Renal cortical epithelial cell (primary cell): ENCODE measurements around the gene CILP2. TPM values are rescaled to one million over a fixed set of nuclear protein-coding genes. Genes with fewer than 3 reads are reported as not detected.

ENCODE experiments used
- DNase-seq: peaks from one replicate; pipeline ENCODE4 v3.0.0-alpha.2; 2011; ENCODE audit warnings: low read depth
- total RNA-seq: library from RNA; depleted of rRNA; stranded (reverse); fragments of >200 nt; gene quantifications from 2 replicates; pipeline ENCODE4 v1.2.3, GENCODE V29; 2014

The CILP2 gene
- total RNA-seq, 1 donor from 2014 or later: 0.60 TPM

DNA sequence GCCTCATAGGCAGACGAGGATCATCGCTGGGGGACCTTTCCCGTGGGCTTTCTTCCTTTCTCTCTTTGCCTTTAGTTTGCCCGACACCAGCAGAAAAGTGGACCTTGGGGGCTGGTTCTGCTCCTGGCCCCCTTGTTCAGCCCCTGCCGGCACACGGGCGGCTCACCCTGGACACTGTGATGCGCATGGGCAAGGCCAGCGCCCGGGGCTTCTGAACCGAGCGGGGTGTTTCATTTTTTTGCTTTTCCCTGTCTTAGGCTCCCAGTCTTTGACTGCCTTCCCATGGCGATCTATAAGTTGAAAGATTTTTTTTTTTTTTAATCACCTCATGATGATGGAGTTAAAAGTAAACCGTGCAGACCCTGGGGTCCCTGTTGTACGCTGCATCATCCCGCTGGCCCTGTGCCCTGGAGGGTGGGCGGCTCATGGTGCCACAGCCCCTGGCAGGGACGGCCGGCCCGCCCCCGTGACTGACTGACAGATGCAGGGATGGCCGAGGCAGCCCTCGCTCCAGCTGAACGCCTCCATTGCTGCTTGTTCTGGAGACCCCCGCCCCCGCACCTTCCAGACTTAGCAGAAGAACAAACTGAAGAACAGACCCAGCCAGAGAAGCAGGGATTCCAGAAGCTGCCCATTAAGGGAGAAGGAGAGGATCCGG, 32.3 kb upstream of the CILP2 start:
- no peak for DNase-seq

DNA sequence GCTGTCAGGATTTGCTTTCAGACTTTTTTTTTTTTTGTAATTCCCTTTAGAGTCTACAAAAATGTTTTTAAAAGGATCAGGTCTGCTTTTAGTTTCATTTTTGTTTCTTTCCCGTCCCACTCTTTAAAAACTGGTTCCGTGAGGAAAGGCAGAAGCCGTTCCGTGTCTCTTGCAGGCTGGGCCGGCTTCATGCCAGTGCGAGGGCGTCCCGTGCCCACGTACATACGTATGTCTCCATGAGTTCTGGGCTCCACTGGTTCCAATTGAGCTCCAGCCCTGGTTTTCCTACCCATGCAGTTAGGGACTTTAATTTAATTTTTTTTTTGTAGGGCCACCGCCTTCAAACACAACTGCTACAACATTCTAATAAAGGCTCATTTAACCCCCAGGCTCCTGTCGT, 31.5 kb upstream of the CILP2 start:
- no peak for DNase-seq

DNA sequence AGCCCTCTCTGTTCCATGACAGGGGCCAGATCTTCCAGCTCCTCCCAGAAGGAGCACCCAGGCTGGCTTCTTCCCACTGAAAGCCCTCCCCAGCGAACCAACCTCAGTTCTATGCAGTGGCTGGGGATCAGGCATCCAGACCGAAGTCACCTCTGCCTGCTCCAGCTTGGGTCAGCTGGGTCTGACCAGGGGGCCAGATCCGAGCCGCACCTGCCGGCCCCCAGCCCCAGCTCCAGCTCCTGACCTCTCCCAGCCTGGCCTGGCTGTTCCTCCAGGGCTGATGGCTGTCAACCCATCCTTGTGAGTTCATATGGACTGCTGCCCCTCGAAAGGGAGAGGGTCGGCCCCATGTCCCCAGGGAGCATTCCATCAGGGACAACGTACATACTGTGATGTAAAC, 30.7 kb upstream of the CILP2 start:
- DNase-seq: no peak

DNA sequence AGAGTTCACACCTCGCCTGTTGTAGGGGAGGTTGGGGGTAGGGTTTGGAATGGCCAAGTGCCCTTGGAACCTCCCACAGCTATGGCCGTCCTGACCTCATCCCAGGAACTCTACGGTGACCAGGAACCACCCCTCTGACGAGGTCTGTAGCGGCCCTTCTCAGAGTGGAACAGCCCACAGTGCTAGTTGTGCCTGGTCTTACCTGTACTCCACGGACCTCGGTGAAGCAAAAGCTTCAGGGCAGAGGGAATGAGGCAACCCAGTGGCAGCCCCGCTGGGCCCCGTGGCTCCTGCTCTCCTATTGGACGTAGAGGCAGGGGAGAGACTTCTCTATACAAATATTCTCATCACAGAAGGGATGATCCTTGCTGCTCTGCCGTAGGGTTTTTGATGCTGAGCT, 29.8 kb upstream of the CILP2 start:
- no peak for DNase-seq

DNA sequence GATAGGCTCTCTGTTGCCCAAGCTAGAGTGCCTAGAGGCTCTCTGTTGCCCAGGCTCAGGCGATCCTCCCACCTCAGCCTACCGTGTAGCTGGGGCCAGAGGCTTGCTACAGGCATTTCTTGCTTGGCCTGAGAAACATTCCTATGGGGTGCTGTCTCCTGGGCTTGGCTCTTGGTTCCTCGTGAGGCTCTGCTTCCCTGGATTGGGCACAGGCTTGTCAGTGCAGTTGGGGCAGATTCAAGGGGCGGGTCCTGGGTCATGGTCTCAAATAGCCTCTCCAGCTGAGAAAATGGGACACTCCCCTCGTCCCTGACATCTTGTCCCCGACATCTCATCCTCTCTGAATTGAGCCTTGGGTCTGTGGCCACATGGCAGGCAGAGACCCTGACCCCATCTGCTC, 27.6 kb upstream of the CILP2 start:
- DNase-seq: peak; percentile 5

DNA sequence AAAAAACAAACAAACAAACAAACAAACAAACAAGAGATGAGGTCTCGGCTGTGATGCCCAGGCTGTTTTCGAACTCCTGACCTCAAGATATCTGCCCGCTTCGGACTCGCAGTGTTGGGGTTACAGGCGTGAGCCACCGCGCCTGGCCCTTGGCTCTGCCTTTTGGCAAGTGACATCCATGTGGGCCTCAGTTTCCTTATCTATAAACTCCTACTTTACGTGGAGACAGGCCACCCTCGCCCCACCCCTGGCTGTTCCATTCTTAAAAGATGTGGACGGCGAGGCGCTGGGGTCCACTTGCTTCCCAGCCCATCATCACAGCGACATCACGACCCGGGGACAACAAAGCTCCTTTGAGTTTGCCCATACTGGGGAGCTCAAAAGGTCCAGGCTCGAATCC, 24.4 kb upstream of the CILP2 start:
- DNase-seq: no peak

DNA sequence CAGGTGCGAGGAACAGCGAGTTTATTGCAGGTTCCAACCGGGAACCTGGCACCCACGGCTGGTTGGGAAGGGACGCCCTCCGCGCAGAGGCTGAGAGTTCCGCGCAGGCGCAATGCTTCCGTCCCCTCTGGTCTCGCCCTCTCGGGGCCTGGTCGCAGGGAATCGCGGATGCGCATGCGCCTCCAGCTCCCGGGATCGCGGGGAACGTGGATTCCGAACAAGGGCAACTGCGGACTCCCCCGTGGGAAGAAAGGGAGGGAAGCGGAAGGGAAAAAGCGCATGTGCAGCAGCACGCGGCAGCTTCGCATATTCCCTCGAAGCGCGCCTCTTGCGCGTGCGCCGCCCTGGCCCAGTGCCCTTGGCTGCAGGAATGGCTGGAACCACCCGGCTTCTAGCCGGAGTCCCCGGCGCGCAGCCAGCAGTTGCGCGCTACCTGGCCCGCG, 23.8 kb upstream of the CILP2 start:
- peak; percentile 11 for DNase-seq

DNA sequence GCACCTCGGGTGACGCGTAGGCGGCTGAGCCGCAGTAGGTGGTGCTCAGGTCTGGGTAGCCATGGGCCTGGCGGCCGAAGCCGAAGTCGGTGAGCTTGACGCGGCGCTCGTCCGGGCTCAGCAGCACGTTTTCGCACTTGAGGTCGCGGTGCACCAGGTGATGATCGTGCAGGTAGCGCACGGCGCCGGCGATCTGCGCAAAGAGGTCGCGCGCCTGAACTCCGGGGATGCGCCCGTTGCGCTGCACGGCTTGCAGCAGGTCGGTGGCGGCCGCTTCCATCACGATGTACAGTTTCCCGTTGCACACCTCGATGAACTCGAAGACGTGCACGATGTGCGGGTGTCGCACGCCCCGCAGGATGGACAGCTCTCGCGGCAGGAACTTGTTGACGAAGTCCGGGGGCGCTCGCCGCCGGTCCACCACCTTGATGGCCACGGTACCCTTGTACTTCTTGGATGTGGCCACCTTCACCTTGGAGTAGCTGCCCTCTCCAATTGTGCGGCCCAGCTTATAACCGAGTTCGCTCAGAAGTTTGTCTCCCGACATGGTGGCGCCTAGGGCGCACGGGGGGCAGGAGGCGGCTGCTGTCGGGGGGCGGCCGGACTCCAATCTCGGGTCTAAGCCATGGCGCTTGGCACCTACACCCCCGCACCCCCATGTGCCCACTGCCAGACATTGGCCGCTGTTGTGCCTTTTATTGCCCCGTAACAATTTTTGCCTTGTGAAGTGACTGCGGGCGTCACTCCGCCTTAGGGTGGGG, 23.0 kb upstream of the CILP2 start, which contains the start of gene TSSK6:
TSSK6 (minus strand) TSS at position 668 of the 761 bp plus-strand sequence; CDS start at position 547, 121 bp downstream.
- no peak for DNase-seq

DNA sequence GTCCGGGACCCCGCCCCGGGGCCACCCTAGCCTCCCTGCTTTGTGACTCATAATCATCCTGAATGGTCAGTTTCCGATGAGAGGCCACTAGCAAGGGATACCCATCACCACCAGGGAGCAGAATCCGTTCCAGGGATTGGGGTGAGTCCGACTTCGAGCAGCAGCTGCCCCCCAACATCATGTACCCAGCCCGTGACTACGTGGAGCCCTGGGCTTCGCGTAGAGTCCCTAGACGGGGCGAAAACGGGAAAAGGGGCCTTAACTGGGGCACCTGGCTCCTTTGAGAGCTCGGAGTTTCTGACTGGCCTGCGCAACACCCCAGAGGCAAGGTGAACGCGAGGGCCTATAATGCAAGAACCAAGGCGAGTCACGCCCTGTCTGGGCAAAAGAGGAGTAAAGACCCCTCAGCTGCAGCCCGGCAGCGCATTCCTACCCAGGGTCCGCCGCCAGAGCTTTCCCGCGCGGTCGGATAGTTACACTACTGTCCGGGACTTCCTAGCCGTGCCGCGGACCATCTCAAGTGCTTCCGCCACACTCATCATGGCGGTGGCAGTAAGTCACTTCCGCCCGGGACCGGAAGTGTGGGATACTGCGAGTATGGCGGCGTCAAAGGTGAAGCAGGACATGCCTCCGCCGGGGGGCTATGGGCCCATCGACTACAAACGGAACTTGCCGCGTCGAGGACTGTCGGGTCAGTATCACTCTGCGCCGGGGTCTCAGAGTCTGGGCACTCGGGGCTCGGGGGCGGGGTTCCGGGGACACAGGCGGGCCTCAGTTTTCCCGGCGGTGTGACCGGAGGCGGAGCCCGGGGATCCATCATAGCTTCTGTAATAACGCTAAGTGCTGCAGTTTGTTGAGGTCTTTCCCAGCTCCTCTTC, 22.2 kb upstream of the CILP2 start, which contains the start of gene NDUFA13:
NDUFA13 (plus strand) TSS at position 584 of the 878 bp plus-strand sequence; CDS start at position 598, 14 bp downstream.
- peak; percentile 77 for DNase-seq

DNA sequence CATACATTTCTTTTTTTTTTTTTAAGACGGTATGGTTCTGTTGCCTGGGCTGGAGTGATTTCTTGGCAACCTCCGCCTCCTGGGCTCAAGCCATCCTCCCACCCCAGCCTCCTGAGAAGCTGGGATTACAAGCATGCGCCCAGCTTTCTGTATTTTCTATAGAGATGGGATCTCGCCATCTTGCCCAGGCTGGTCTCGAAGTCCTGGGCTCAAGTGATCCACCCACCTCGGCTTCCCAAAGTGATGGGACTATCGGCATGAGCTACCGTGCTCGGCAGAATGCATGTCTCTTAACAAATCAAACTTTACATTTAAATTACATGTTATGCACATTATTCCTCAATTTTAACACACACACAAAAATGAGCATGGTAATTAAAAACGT, 20.8 kb upstream of the CILP2 start:
- DNase-seq: no peak

DNA sequence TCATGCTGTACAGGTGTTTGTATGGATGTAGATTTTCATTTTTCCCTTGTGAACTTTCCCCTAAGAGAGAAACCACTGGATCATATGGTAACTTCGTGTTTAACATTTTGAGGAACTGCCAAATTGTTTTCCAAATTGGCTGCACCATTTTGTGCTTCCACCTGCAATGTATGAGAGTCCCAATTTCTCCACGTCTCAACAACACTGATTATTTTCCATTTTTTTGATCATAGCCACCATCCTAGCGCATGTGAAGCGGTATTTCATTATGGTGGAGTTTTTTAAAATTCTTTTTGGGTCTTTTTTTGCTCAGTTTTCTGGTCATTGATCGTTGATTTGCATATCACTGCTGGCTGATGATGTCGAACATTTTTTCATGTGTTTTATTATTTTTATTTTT, 17.1 kb upstream of the CILP2 start:
- DNase-seq: no peak

DNA sequence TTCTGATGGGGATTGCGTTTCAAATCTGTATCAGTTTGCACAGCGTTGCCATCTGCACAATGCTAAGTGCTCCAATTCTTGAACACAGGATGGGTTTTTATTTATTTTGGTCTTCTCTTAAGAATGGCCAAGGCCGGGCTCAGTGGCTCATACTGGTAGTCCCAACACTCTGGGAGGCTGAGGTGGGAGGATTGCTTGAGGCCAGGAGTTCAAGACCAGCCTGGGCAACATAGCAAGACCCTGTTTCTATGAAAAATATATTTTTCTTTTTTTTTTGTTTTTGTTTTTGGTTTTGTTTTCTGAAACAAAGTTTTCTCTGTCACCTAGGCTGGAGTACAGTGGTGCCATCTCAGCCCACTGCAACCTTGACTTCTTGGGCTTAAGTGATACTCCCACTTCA, 14.9 kb upstream of the CILP2 start:
- DNase-seq: no peak

DNA sequence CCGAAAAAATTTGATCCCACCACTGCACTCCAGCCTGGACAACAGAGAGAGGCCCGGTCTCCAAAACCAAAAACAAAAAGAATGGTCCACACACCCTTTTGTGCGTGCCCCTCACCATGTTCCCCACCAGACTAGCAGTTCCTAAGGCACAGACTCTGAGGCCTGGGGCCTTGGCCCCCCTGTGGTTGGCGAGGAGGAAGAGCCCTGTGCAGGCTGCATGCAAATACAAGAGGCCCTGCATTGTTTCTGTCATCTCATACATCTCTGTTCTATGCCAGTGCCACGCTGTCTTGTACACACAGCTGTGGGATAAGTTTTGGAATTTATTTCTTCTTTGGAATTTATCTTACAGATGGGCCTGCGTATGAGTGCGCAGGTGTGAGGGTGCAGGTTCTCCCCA, 14.0 kb upstream of the CILP2 start:
- DNase-seq: no peak

DNA sequence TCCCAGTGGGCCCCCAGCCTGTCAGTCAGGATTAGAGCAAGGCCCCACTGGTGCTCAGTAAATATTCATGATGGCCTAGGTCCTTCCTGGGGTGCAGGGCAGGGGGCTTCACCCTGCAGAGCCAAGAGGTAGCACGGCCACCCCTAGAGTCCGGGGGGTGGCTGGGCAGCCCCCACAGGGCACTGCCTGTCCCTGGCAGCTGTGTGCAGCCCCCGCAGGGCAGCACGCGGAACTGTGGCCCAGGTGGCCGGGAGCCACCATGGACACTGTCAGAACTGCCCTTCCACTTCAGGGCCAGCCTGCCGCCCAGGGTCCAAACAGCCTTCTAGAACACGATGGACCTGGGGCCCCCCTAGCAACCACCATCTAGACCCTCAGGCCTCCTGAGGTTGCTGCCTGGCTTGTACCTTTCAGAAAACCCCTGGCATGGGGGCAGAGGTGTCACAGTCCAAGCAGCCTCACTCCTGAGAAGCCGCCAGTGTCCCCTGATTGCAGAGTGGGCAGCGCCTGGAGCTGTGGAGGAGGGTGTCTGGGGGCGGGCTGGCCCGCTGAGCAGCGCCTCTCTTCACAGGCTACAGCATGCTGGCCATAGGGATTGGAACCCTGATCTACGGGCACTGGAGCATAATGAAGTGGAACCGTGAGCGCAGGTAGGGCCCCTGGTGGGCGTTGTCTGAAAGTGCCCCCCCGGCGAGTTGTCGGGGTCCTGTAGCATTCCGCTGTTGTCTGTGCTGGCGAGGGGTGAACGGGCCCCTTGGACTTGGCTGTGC, 12.3 kb upstream of the CILP2 start:
- no peak for DNase-seq

DNA sequence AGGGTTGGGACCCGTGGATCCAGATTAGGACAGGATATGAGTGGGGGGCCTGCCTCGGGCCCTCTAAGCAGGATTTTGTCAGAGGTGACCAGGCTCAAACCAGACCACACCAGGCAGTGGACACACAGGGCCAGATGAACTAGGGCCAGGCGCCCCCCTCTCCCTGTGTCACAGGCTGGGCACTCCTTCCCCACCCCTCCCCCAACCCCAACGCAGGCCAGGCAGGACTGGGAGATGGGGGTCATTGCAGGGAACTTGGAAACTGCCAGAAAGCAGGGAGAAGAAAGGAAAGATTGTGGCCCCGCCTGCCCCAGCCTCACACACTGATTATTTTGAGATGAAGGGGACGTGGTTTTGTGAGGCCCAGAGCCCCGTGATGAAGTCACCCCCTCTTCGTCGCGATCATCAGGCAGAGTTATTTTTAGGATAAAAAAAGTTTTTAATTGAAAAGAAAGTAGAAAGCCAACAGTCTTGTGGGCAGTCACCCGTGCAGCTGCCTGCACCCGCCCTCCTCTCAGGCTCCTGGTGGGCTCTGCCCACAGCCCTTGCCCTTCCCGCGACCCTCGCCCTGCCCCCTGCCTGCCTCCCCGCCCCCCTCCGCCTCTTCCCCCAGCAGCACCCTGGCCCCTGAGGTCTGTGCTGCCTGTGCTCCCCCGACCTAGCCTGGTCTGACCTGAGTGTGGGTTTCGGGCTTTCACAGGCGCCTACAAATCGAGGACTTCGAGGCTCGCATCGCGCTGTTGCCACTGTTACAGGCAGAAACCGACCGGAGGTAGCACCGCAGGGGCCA, 11.3 kb upstream of the CILP2 start:
- DNase-seq: no peak

DNA sequence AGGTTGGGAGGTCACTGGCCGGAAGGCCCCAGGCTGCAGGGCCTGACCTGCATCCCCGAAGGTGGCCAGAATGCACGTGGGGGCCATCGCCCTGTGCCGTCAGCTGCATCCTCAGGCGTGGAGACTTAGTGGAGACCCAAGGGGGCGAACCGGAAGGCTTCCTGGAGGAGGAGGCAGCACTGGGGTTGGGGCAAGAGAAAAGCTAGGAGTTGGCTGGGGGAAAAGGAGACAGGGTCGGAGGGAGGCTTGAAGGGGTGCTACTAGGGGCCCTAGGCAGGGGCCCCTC, 10.8 kb upstream of the CILP2 start:
- DNase-seq: no peak

DNA sequence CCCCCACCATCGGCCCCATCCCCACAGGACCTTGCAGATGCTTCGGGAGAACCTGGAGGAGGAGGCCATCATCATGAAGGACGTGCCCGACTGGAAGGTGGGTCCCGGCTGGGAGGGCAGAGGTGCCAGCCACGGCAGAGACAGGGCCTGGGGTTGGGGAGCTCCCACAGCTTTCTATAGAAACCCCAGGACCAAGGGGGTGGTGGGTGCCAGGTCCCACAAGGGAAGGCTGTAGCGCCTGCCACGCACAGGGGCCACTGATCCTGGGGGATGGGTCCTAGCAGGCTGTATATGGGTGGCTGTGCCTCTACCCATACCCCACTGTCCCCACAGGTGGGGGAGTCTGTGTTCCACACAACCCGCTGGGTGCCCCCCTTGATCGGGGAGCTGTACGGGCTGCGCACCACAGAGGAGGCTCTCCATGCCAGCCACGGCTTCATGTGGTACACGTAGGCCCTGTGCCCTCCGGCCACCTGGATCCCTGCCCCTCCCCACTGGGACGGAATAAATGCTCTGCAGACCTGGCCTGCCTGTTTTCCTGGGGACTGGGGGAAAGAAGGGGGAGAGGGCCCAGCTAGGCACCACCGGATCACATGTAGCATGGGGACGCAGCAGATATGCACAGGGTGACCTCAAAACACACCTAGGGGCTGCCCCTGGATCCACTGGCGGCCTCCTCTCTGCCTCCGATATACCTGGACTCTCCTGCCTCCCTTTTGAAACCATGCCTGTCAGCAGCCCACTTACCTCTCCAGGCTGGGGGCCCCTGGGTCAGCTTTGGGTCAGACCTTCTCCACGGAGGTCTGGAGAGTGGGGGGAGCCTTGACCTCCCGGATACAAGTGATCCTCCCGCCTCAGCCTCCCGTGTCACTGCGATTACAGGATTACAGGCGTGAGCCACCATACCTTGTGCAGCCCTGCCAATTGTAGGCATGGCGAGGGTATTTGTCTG, 10.1 kb upstream of the CILP2 start:
- no peak for DNase-seq

DNA sequence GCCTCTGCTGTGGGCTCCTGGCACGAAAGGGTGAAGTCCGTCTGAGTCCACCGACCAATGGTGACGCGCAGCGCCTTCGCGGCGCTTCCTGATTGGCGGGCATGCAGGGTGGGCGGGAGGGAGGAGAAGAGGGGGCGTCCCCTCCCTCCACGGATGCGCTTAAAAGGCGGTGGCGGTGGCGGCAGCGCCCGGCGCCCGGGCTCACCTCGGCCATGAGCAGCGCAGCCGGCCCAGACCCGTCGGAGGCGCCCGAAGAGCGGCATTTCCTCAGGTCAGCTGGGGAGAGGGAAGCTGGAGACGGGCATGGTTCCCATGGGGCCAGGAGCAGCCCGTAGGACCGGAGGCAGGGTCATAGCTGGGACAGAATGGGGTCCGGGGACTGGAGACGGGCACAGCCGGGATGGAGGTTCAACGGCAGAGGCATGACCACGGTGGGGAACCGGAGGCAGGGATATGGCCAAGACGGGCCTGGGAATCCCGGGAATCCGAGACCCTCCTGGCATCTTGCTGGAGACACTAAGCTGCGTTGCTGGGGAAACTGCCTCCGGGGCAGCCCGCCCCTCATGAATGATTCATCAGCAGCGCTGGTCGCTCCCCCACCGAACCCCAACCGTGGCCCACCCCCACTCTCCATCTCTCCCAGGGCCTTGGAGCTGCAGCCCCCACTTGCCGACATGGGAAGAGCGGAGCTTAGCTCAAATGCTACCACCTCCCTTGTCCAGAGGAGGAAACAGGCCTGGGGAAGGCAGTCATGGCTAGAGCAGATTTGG, 9.2 kb upstream of the CILP2 start, which contains the start of gene YJEFN3:
YJEFN3 (plus strand) TSS at position 191 of the 770 bp plus-strand sequence; CDS start at position 213, 22 bp downstream.
- no peak for DNase-seq
